ENCODE measurements around the gene HMGCS2. TPM values are rescaled to one million over a fixed set of nuclear protein-coding genes. Genes with fewer than 3 reads are reported as not detected.

The HMGCS2 gene
- total RNA-seq, 2 experiments from 2014 or later = not detected

DNA sequence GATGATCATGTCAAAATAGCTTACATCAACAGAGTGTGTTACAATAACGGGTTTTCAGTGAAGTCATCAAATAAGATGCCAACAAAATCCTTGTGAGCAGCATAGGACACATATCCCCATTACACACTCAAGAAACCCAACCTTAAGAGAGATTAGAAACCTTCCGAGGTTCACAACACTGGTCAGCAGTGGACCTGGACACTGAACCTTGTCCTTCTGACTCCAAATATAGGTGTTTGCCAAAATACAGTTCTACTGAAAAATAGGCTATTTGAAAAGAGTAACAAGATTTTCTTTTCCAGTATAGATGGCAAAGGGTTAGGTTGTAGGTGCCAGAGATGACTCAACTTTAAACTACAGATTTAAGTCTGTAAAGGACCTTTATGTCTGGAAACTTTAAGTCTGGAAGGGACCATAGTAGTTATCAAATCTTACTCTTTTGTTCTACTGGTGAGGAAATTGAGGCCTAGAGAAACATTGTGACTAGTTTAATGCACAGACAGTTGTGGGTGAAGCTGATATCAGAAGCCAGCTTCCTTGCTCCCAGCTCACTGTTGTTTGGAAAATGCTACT lies 43.4 kb upstream of the HMGCS2 start:
- intact Hi-C loops (cut with micrococcal nuclease; ENCODE audit: unreplicated experiment) = loop anchor here (10.0 kb wide), 1 partner anchor 53 kb away; no protein-coding TSS in a partner anchor
- ChIA-PET POLR2A (no interaction called here), CTCF (ENCODE audit: unreplicated experiment) (interaction anchor here (0.6 kb wide), 1 partner anchor 40 kb away, joined by 3 read pairs; no protein-coding TSS in a partner anchor)
- Histone ChIP-seq H3K79me2 (ENCODE audit: insufficient read depth, low read depth, low read length) (no peaks in the 10 kb centered on the region), H3K4me1 (ENCODE audit: insufficient read depth, low read length, poor library complexity, severe bottlenecking) (no peaks in the 10 kb centered on the region), H4K20me1 (ENCODE audit: insufficient read depth, low read length) (no peaks in the 10 kb centered on the region), H3K27ac (ENCODE audit: low read depth, low read length, poor library complexity, severe bottlenecking) (no peak overlapping the region), H3K36me3 (ENCODE audit: insufficient read depth, low read length) (no peaks in the 10 kb centered on the region), H3K9me2 (ENCODE audit: insufficient read depth, low read length) (no peaks in the 10 kb centered on the region), H3K4me3 (ENCODE audit: low read depth, low read length, poor library complexity, severe bottlenecking) (no peak overlapping the region), H3K9me3 (ENCODE audit: low read length) (no peaks in the 10 kb centered on the region), H2AFZ (ENCODE audit: low read length) (no peak overlapping the region), H3K4me2 (ENCODE audit: low read length) (no peak overlapping the region)
- no peak for DNase-seq (ENCODE audit: low spot score)
- BruUV-seq (replicated peaks) = no TSS peak
- no peak for TF ChIP-seq EZH2phosphoT487 (IDR thresholded peaks at IDR 0.05; ENCODE audit: borderline replicate concordance, low read depth, low read length)
- TF ChIP-seq, protein P1, sequence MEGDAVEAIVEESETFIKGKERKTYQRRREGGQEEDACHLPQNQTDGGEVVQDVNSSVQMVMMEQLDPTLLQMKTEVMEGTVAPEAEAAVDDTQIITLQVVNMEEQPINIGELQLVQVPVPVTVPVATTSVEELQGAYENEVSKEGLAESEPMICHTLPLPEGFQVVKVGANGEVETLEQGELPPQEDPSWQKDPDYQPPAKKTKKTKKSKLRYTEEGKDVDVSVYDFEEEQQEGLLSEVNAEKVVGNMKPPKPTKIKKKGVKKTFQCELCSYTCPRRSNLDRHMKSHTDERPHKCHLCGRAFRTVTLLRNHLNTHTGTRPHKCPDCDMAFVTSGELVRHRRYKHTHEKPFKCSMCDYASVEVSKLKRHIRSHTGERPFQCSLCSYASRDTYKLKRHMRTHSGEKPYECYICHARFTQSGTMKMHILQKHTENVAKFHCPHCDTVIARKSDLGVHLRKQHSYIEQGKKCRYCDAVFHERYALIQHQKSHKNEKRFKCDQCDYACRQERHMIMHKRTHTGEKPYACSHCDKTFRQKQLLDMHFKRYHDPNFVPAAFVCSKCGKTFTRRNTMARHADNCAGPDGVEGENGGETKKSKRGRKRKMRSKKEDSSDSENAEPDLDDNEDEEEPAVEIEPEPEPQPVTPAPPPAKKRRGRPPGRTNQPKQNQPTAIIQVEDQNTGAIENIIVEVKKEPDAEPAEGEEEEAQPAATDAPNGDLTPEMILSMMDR (conservative IDR thresholded peaks at IDR 0.05; ENCODE audit: low read length) = no peak

DNA sequence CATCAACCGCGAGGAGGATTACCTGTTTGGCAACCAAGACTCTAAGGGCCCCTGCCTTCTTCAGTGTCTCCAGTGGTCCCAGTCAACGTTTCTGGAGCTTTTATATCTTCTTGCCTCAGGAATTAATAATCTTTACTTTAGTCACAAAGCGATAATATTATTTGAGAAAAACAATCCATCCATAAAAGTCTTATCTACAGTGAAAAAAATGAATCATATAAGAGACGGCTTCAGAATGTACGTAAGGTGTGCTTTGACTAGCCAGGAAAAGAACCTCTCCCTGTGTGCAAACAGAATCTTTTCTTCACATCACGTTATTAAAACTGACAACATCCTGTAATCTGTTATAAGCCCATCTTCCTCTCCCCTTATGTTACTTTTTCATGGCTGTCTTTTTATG lies 42.7 kb upstream of the HMGCS2 start, which contains the start of gene REG4:
TSS of gene REG4 (minus strand) at position 74 of the 400 bp plus-strand sequence. CDS start 2,691 bp downstream, outside the sequence.
- no peak within 1 kb of the TSS for H3K27ac ChIP-seq (ENCODE audit: low read depth, low read length, poor library complexity, severe bottlenecking)
- H3K79me2 ChIP-seq (ENCODE audit: insufficient read depth, low read depth, low read length) = no peaks in the 10 kb centered on the region
- intact Hi-C loops (cut with micrococcal nuclease; ENCODE audit: unreplicated experiment) = loop anchor here (10.0 kb wide), 1 partner anchor 53 kb away; no protein-coding TSS in a partner anchor
- no TSS peak for BruUV-seq (replicated peaks)
- CTCF ChIA-PET (ENCODE audit: unreplicated experiment) = no interaction called here
- POLR2A ChIA-PET = no interaction called here
- no peaks in the 10 kb centered on the region for H3K9me2 ChIP-seq (ENCODE audit: insufficient read depth, low read length)
- H4K20me1 ChIP-seq (ENCODE audit: insufficient read depth, low read length) = no peaks in the 10 kb centered on the region
- TF ChIP-seq EZH2phosphoT487 (IDR thresholded peaks at IDR 0.05; ENCODE audit: borderline replicate concordance, low read depth, low read length) = no peak
- H2AFZ ChIP-seq (ENCODE audit: low read length) = no peak within 1 kb of the TSS
- no peaks in the 10 kb centered on the region for H3K36me3 ChIP-seq (ENCODE audit: insufficient read depth, low read length)
- no peak for DNase-seq (ENCODE audit: low spot score)
- no peak within 1 kb of the TSS for H3K4me2 ChIP-seq (ENCODE audit: low read length)
- H3K4me1 ChIP-seq (ENCODE audit: insufficient read depth, low read length, poor library complexity, severe bottlenecking) = no peaks in the 10 kb centered on the region
- no peak within 1 kb of the TSS for H3K4me3 ChIP-seq (ENCODE audit: low read depth, low read length, poor library complexity, severe bottlenecking)
- no peaks in the 10 kb centered on the region for H3K9me3 ChIP-seq (ENCODE audit: low read length)

DNA sequence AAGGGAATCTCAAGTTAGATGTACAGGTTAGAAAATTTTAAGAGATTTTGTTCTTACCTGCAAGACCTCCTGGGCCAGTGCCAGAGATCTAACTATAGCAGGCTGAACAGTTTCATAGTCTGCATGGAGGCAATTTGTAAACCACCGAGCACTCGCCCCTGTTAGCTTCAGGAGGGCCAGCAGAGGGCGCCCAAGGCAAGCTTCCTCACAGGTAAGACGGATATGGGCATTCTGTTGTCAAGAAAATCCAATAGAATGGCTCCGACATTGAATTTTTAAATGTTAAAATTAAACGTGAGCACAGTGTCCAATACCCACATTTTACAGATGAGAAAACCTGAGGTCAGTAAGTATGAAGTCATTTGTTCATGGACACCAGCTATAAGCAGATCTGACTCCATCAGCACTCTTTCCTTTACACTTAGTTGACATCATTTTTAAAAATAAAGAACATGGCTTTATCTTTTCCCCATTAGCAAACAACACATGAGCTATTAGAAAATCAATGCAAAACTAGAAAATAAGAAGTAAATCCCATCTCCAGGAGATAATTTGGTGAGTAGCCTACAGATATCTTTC lies 40.4 kb upstream of the HMGCS2 start:
- H3K9me2 ChIP-seq (ENCODE audit: insufficient read depth, low read length) = no peaks in the 10 kb centered on the region
- TF ChIP-seq, protein P1 (conservative IDR thresholded peaks at IDR 0.05; ENCODE audit: low read length) = peak; percentile 98
- TF ChIP-seq EZH2phosphoT487 (IDR thresholded peaks at IDR 0.05; ENCODE audit: borderline replicate concordance, low read depth, low read length) = no peak
- intact Hi-C loops (cut with micrococcal nuclease; ENCODE audit: unreplicated experiment) = loop anchor here (10.0 kb wide), 1 partner anchor 194 kb away; no protein-coding TSS in a partner anchor
- H3K36me3 ChIP-seq (ENCODE audit: insufficient read depth, low read length) = no peaks in the 10 kb centered on the region
- H3K4me2 ChIP-seq (ENCODE audit: low read length) = no peak overlapping the region
- H3K27ac ChIP-seq (ENCODE audit: low read depth, low read length, poor library complexity, severe bottlenecking) = no peak overlapping the region
- H3K9me3 ChIP-seq (ENCODE audit: low read length) = no peaks in the 10 kb centered on the region
- no peaks in the 10 kb centered on the region for H3K79me2 ChIP-seq (ENCODE audit: insufficient read depth, low read depth, low read length)
- H3K4me3 ChIP-seq (ENCODE audit: low read depth, low read length, poor library complexity, severe bottlenecking) = no peak overlapping the region
- ChIA-PET CTCF (ENCODE audit: unreplicated experiment) (interaction anchor here (1.0 kb wide), 1 partner anchor 14 kb away, joined by 3 read pairs; no protein-coding TSS in a partner anchor), POLR2A (no interaction called here)
- BruUV-seq (replicated peaks) = no TSS peak
- no peaks in the 10 kb centered on the region for H4K20me1 ChIP-seq (ENCODE audit: insufficient read depth, low read length)
- DNase-seq (ENCODE audit: low spot score) = peak; percentile 71
- no peak overlapping the region for H2AFZ ChIP-seq (ENCODE audit: low read length)
- H3K4me1 ChIP-seq (ENCODE audit: insufficient read depth, low read length, poor library complexity, severe bottlenecking) = no peaks in the 10 kb centered on the region

Data from OCI-LY7 (cell line).